K562 (cell line): ENCODE results near the gene IQCC. TPM values are rescaled to one million over a fixed set of nuclear protein-coding genes. Genes with fewer than 3 reads are reported as not detected.
A peak's percentile ranks its signal among the peaks of the same experiment; 100 is the strongest.

ENCODE experiments used
- ATAC-seq: fragments of 200-7000 bp; cut with Tn5 transposase; 3 replicates; pipeline ENCODE4 v1.9.1; 2020; ENCODE audit warnings: moderate library complexity
- BruUV-seq: library from RNA; stranded (reverse); fragments of 400-500 nt; replicated peaks from 2 replicates; lab custom pipeline; 2021; lab: Mats Ljungman, UMichigan
- CTCF ChIA-PET: fragments of 300-600 bp; formaldehyde crosslinking; extraction: SDS; loops from one replicate; lab custom pipeline; 2021; ENCODE audit warnings: low intra/inter-chr PET ratio; lab: Yijun Ruan, JAX
- POLR2A ChIA-PET: fragments of 300-600, 350-650 bp; sonication (Branson Sonifier 250); formaldehyde crosslinking; extraction: SDS; loops from one replicate; lab custom pipeline; 2021; ENCODE audit warnings: antibody characterized with exemption, inconsistent platforms; lab: Yijun Ruan, JAX
- DNase-seq, 4 experiments: peaks; one replicate each; pipeline versions ENCODE4 v3.0.0 to v3.0.0-alpha.2; 2011 to 2018; ENCODE audit warnings: low spot score in 3 of 4, mixed read lengths in 3 of 4; ENCODE audit errors: extremely low read depth in 1 of 4
- FAIRE-seq: peaks from 2 replicates; lab custom pipeline; 2011; peaks lifted over from hg19 to GRCh38; lab: Jason Lieb, UNC
- H2AFZ ChIP-seq: 2 replicates; pipeline ENCODE4 v1.6.0; 2011; ENCODE audit warnings: low read depth, low read length, control low read depth, inconsistent platforms
- H3K27ac ChIP-seq: fragments of 200-600 bp; 3 replicates; pipeline ENCODE4 v1.8.0; 2011; ENCODE audit warnings: low read depth, mild to moderate bottlenecking, control low read depth, inconsistent platforms, low read length, moderate library complexity, mixed read lengths; ENCODE audit errors: extremely low read depth
- H3K27me3 ChIP-seq, 2 experiments: fragments of 300-600 bp in 1 of 2; 2 replicates in 1 of 2; 3 replicates in 1 of 2; pipeline versions ENCODE4 v1.6.0 to v1.8.0; 2011; ENCODE audit warnings: inconsistent platforms in 2 of 2, low read length in 2 of 2, mild to moderate bottlenecking in 1 of 2, mixed read lengths in 1 of 2, moderate library complexity in 1 of 2; ENCODE audit not compliant: control insufficient read depth in 2 of 2, insufficient read depth in 2 of 2
- H3K36me3 ChIP-seq: fragments of 300-600 bp; 3 replicates; pipeline ENCODE4 v1.8.0; 2011; ENCODE audit warnings: mild to moderate bottlenecking, low read length, inconsistent platforms; ENCODE audit not compliant: control insufficient read depth, insufficient read depth
- H3K4me1 ChIP-seq, 2 experiments: fragments of 200-600 bp in 1 of 2; replicated peaks in 1 of 2; 2 replicates in 1 of 2; 3 replicates in 1 of 2; pipeline versions ENCODE4 v1.5.1 to v1.8.0; 2011; ENCODE audit warnings: inconsistent platforms in 2 of 2, low read length in 2 of 2, mild to moderate bottlenecking in 1 of 2, mixed read lengths in 1 of 2, moderate library complexity in 1 of 2; ENCODE audit not compliant: control insufficient read depth in 2 of 2, insufficient read depth in 2 of 2
- H3K4me2 ChIP-seq: 2 replicates; pipeline ENCODE4 v1.6.1; 2011; ENCODE audit warnings: low read length, control low read depth, inconsistent platforms, mixed read lengths; ENCODE audit not compliant: insufficient read depth
- H3K4me3 ChIP-seq: fragments of 200-600 bp; sonication (generic), shearing (Covaris generic); 2 replicates; pipeline ENCODE4 v1.5.1; 2016; ENCODE audit warnings: control low read depth, inconsistent platforms
- H3K79me2 ChIP-seq: fragments of 200-600 bp; 3 replicates; pipeline ENCODE4 v1.8.0; 2011; ENCODE audit warnings: low read length, inconsistent platforms; ENCODE audit not compliant: control insufficient read depth, insufficient read depth
- H3K9ac ChIP-seq, 2 experiments: 2 replicates each; pipeline versions ENCODE4 v1.6.0 to v1.6.1; 2011; ENCODE audit warnings: low read depth in 2 of 2, low read length in 2 of 2, control low read depth in 1 of 2, inconsistent platforms in 1 of 2, mild to moderate bottlenecking in 1 of 2, mixed read lengths in 1 of 2; ENCODE audit not compliant: insufficient read depth in 1 of 2
- H3K9me1 ChIP-seq: one replicate; pipeline ENCODE4 v1.6.0; 2011; ENCODE audit warnings: inconsistent platforms, mild to moderate bottlenecking, low read length, moderate library complexity; ENCODE audit not compliant: control insufficient read depth, insufficient read depth
- H3K9me3 ChIP-seq: replicated peaks from 2 replicates; pipeline ENCODE4 v1.5.1; 2011; ENCODE audit warnings: low read depth, low read length, inconsistent platforms; ENCODE audit not compliant: control insufficient read depth, insufficient read depth
- H4K20me1 ChIP-seq: replicated peaks from 2 replicates; pipeline ENCODE4 v1.6.1; 2011; ENCODE audit warnings: low read length, inconsistent platforms, mixed read lengths; ENCODE audit not compliant: control insufficient read depth, insufficient read depth
- BCOR ChIP-seq: fragments of 450-650 bp; IDR thresholded peaks from 2 replicates; pipeline ENCODE4 v1.6.1; 2016
- CEBPB ChIP-seq: fragments of 450-650 bp; IDR thresholded peaks from 2 replicates; pipeline ENCODE4 v1.6.1; 2016; ENCODE audit warnings: missing genetic modification characterization, missing compliant biosample characterization
- COPS2 ChIP-seq: fragments of 450-650 bp; conservative IDR thresholded peaks from 2 replicates; pipeline ENCODE4 v1.6.1; 2016; ENCODE audit warnings: mild to moderate bottlenecking, moderate library complexity
- E2F5 ChIP-seq: sonication (generic); formaldehyde crosslinking; IDR thresholded peaks from 2 replicates; pipeline ENCODE4 v1.8.0; 2022; ENCODE audit warnings: mild to moderate bottlenecking, missing genetic modification reagents
- ESRRA ChIP-seq: fragments of 450-650 bp; IDR thresholded peaks from 2 replicates; pipeline ENCODE4 v1.6.1; 2014; ENCODE audit warnings: low read depth, mild to moderate bottlenecking, moderate library complexity, borderline replicate concordance
- FOXJ2 ChIP-seq: fragments of 200-800 bp; sonication (Bioruptor generic); IDR thresholded peaks from 2 replicates; pipeline ENCODE4 v1.6.1; 2016; ENCODE audit warnings: missing genetic modification characterization, missing compliant biosample characterization
- HMBOX1 ChIP-seq: sonication (generic); IDR thresholded peaks from 2 replicates; pipeline ENCODE4 v1.6.1; 2016
- IRF2 ChIP-seq: sonication (generic); formaldehyde crosslinking; IDR thresholded peaks from 2 replicates; pipeline ENCODE4 v1.8.1; 2022; ENCODE audit warnings: mild to moderate bottlenecking, missing genetic modification reagents
- MYNN ChIP-seq, 2 experiments: sonication (generic); formaldehyde crosslinking in 1 of 2; IDR thresholded peaks; 2 replicates each; pipeline versions ENCODE4 v1.5.0 to v1.6.1; 2016 to 2020; ENCODE audit warnings: antibody characterized with exemption in 1 of 2, missing genetic modification reagents in 1 of 2
- NFRKB ChIP-seq: fragments of 450-650 bp; IDR thresholded peaks from 2 replicates; pipeline ENCODE4 v1.6.1; 2016; ENCODE audit warnings: low read depth
- NR0B1 ChIP-seq: fragments of 450-650 bp; IDR thresholded peaks from one replicate; pipeline ENCODE4 v1.6.1; 2018; ENCODE audit warnings: mild to moderate bottlenecking, moderate library complexity; ENCODE audit not compliant: partially characterized antibody
- NR2C1 ChIP-seq, 2 experiments: fragments of 450-650 bp; IDR thresholded peaks; 2 replicates each; pipeline ENCODE4 v1.6.1; 2017; ENCODE audit warnings: mild to moderate bottlenecking in 2 of 2, antibody characterized with exemption in 1 of 2, inconsistent platforms in 1 of 2, missing compliant biosample characterization in 1 of 2, missing genetic modification characterization in 1 of 2
- NR2C2 ChIP-seq, 2 experiments: fragments of 200-800 bp in 1 of 2; sonication (Bioruptor generic) in 1 of 2; sonication (generic) in 1 of 2; formaldehyde crosslinking in 1 of 2; IDR thresholded peaks; 2 replicates each; pipeline versions ENCODE4 v1.6.1 to v1.8.0; 2016 to 2022; ENCODE audit warnings: mild to moderate bottlenecking in 1 of 2, missing compliant biosample characterization in 1 of 2, missing genetic modification characterization in 1 of 2, missing genetic modification reagents in 1 of 2
- SIRT6 ChIP-seq: IDR thresholded peaks from one replicate; pipeline ENCODE4 v1.6.1; 2012; ENCODE audit warnings: low read depth, mild to moderate bottlenecking, control low read depth, inconsistent platforms, low read length, moderate library complexity
- SNAPC5 ChIP-seq: fragments of 250-450 bp; sonication (Bioruptor Pico); IDR thresholded peaks from 2 replicates; pipeline ENCODE4 v1.8.0; 2021; ENCODE audit warnings: moderate library complexity, mild to moderate bottlenecking, inconsistent platforms
- ZNF197 ChIP-seq: fragments of 200-800 bp; sonication (Bioruptor generic); IDR thresholded peaks from 2 replicates; pipeline ENCODE4 v1.6.1; 2016; ENCODE audit warnings: low read depth, missing genetic modification characterization, missing compliant biosample characterization
- ZNF431 ChIP-seq: sonication (generic); formaldehyde crosslinking; IDR thresholded peaks from 2 replicates; pipeline ENCODE4 v1.8.0; 2022; ENCODE audit warnings: mild to moderate bottlenecking, missing genetic modification reagents
- WGBS: fragments of 100-300 bp; shearing (Covaris generic); methylation state at CpG from one replicate; pipeline ENCODE4 v1.1.6; 2016; ENCODE audit warnings: low coverage, mixed read lengths; ENCODE audit not compliant: insufficient coverage; ENCODE audit errors: missing lambda C conversion rate; 5-methylcytosine and 5-hydroxymethylcytosine counted together
- in situ Hi-C: fragments of 300-500 bp; cut with MboI; formaldehyde crosslinking; loops from 4 replicates; pipeline ENCODE4 v1.15.0; 2018; ENCODE audit warnings: inconsistent platforms, mixed read lengths
- intact Hi-C: fragments of 100-400 bp; cut with micrococcal nuclease; formaldehyde crosslinking; loops from 2 replicates; pipeline ENCODE4 v1.14.2; 2022
- polyA plus RNA-seq, 8 experiments: library from polyadenylated mRNA; depleted of rRNA in 4 of 8; stranded (reverse) in 5 of 8; unstranded in 3 of 8; fragments of >200 nt; fragmentation: Nextera tagmentation in 2 of 8; fragmentation: Illumina TruSeq in 1 of 8; extraction: Ambion mirVana in 2 of 8; extraction: Trizol in 1 of 8; gene quantifications; 2 replicates each; pipeline versions ENCODE4 v1.2.1 to v1.2.3, GENCODE V29; 2011 to 2014; ENCODE audit warnings: inconsistent platforms in 1 of 8, missing spikeins in 1 of 8
- total RNA-seq, 7 experiments: library from RNA; depleted of rRNA in 6 of 7; stranded (reverse); fragments of >200 nt in 6 of 7; fragmentation: Illumina TruSeq in 2 of 7; extraction: Trizol in 2 of 7; gene quantifications; 2 replicates each; pipeline versions ENCODE4 v1.2.1 to v1.2.3, GENCODE V29; 2011 to 2021; ENCODE audit warnings: low replicate concordance in 1 of 7

IQCC gene
- total and polyA plus RNA-seq, 9 of the 15 experiments (the other 6 are each of a cell fraction or from before 2014, with no cell fraction given), result 8.1 to 16.5 (median 10.7) TPM

- FAIRE-seq (peak; percentile 49), ATAC-seq (no peak), DNase-seq (no peak)
- TF ChIP-seq HMBOX1 (0 out of 2 replicates have a peak, but pooled peaks have one; percentile 42), NR0B1 (no peak), NR2C1 (IDR thresholded peaks at IDR 0.05) (peak; percentile 87), NR2C1 (tag; IDR thresholded peaks at IDR 0.05) (peak; percentile 90), ESRRA (peak; percentile 89), SIRT6 (no peak), FOXJ2 (tag) (0 out of 2 replicates have a peak, but pooled peaks have one; percentile 5), ZNF197 (0 out of 2 replicates have a peak, but pooled peaks have one; percentile 7), BCOR (no peak), IRF2 (CRISPR knock-in tag) (no peak), COPS2 (no peak), NR2C2 (CRISPR knock-in tag; IDR thresholded peaks at IDR 0.05) (no peak), NR2C2 (tag; IDR thresholded peaks at IDR 0.05) (peak; percentile 68; the same call in 1 of the 2 replicates), SNAPC5 (no peak), MYNN (IDR thresholded peaks at IDR 0.05) (no peak), MYNN (CRISPR knock-in tag; IDR thresholded peaks at IDR 0.05) (no peak), E2F5 (CRISPR knock-in tag) (0 out of 2 replicates have a peak, but pooled peaks have one; percentile 3), NFRKB (0 out of 2 replicates have a peak, but pooled peaks have one; percentile 12), ZNF431 (CRISPR knock-in tag) (0 out of 2 replicates have a peak, but pooled peaks have one; percentile 0), CEBPB (tag) (0 out of 2 replicates have a peak, but pooled peaks have one; percentile 16)
- Histone ChIP-seq H3K4me1 (peaks cover 25 to 30% of the 10 kb centered on the region in 2 experiments), H3K79me2 (peaks cover 39% of the 10 kb centered on the region), H3K9ac (peak overlapping the region; percentile 94 to 97; a peak in 3 of 4 replicates), H3K27ac (peak overlapping the region; percentile 89), H3K9me3 (no peaks in the 10 kb centered on the region), H2AFZ (peak overlapping the region; percentile 97), H3K9me1 (no peaks in the 10 kb centered on the region), H3K4me2 (peak overlapping the region; percentile 92), H3K27me3 (no peaks in the 10 kb centered on the region), H3K36me3 (peaks cover 35% of the 10 kb centered on the region), H3K4me3 (no peak overlapping the region), H4K20me1 (no peaks in the 10 kb centered on the region; the same call in 1 of the 2 replicates)
- intact Hi-C loops (loop anchor here (2.0 to 5.0 kb wide), 2 partner anchors 71 to 106 kb away; partner anchors contain the start of genes KPNA6 and TMEM39B), in situ Hi-C loops (no loop called here)
- BruUV-seq, result no TSS peak
- 46% methylated on average over 7 of the region's 7 CpGs for WGBS
- POLR2A ChIA-PET, result interaction anchor here (0.6 to 11.6 kb wide), 28 partner anchors 9 to 1991 kb away, joined by 3 to 201 read pairs (median 4); partner anchors contain the start of genes CCDC28B, KPNA6 and MARCKSL1
- CTCF ChIA-PET, result interaction anchor here (0.6 to 1.2 kb wide), 2 partner anchors 35 to 48 kb away, joined by 3 read pairs; no protein-coding TSS in a partner anchor
These were observed 26.9 kb upstream of the IQCC start for GRCh38 chr1:32178380-32179192.
